ENCODE results near the gene DHRS9.
"Not testable (repeated sequence)": the region's sequence is repeated elsewhere in the genome, so short reads cannot be mapped to it uniquely, and the experiment has no call there.

DHRS9 gene

GRCh38 chr2:169047256-169048250, 21.8 kb upstream of the DHRS9 start:
- TF ChIP-seq ZNF274 (IDR thresholded peaks at IDR 0.05; ENCODE audit: low read depth, low read length) = no peak
- H3K4me3 ChIP-seq (ENCODE audit: low read length) = no peak overlapping the region

- no peak for TF ChIP-seq ZNF274 (IDR thresholded peaks at IDR 0.05; ENCODE audit: low read depth, low read length)
- H3K4me3 ChIP-seq (ENCODE audit: low read length) = no peak overlapping the region
These were observed 20.2 kb upstream of the DHRS9 start for GRCh38 chr2:169049142-169049541.

- no peak for TF ChIP-seq ZNF274 (IDR thresholded peaks at IDR 0.05; ENCODE audit: low read depth, low read length)
- no peak overlapping the region for H3K4me3 ChIP-seq (ENCODE audit: low read length)
These were observed 18.7 kb upstream of the DHRS9 start for GRCh38 chr2:169050476-169051240.

DNA sequence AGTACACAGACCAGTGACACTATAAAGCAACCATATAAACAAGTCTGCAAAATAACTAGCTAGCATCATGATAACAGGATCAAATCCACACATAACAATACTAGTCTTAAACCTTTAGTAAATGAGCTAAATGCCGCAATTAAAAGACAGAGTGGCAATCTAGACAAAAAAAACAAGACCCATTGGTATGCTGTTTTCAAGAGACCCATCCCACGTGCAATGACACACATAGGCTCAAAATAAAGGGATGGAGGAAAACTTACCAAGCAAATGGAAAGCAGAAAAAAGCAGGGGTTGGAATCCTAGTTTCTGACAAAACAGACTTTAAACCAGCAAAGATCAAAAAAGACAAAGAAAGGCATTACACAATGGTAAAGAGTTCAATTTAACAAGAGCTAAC, 14.8 kb upstream of the DHRS9 start:
- not testable (repeated sequence) for H3K4me3 ChIP-seq (ENCODE audit: low read length)

- not testable (repeated sequence) for H3K4me3 ChIP-seq (ENCODE audit: low read length)
These were observed 5.2 kb upstream of the DHRS9 start for GRCh38 chr2:169064199-169064598.

- no peak overlapping the region for H3K4me3 ChIP-seq (ENCODE audit: low read length)
- no peak for TF ChIP-seq ZNF274 (IDR thresholded peaks at IDR 0.05; ENCODE audit: low read depth, low read length)
These were observed 3.9 kb upstream of the DHRS9 start for GRCh38 chr2:169065422-169065821.

DNA sequence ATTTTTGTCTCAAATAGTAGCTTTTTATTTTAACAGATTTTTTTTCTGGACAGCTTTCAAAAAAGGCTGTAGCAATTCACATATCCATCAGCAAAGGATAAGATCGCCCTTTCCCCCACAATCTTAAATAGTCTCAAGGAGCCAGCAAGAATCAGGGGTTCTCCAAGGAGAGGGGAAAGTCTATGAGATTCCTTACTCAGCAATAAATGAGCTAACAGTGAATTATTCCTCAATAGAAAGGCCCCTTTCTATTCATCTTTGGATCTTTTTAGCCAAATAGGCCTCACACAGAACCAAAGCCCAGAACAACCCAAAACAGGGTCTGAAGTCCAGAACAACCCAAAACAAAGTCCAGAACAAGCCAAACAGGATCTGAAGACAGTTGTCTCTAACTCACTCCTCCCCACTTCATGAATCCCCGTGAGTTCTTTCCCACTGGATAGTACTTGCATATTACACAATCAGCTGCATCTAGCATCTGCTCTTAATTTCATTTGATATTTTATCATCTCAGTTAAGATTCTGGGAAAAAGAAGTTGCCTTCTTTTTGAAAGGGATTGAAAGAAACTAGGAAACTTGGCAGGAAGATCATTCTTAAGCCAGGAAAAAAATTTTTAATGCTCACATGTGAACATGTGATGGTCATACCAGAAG, 3.4 kb upstream of the DHRS9 start:
- no peak overlapping the region for H3K4me3 ChIP-seq (ENCODE audit: low read length)
- TF ChIP-seq ZNF274 (IDR thresholded peaks at IDR 0.05; ENCODE audit: low read depth, low read length) = no peak

GRCh38 chr2:169066897-169067296, 2.5 kb upstream of the DHRS9 start:
- TF ChIP-seq ZNF274 (IDR thresholded peaks at IDR 0.05; ENCODE audit: low read depth, low read length) = no peak

GRCh38 chr2:169069833-169070232, 470 bp downstream of the DHRS9 start:
- no peak for TF ChIP-seq ZNF274 (IDR thresholded peaks at IDR 0.05; ENCODE audit: low read depth, low read length)
- no peak overlapping the region for H3K4me3 ChIP-seq (ENCODE audit: low read length)

More at GRCh38 chr2:169066897-169067296, 2.5 kb upstream of the DHRS9 start:
- H3K4me3 ChIP-seq (ENCODE audit: low read length) = no peak overlapping the region

DNA sequence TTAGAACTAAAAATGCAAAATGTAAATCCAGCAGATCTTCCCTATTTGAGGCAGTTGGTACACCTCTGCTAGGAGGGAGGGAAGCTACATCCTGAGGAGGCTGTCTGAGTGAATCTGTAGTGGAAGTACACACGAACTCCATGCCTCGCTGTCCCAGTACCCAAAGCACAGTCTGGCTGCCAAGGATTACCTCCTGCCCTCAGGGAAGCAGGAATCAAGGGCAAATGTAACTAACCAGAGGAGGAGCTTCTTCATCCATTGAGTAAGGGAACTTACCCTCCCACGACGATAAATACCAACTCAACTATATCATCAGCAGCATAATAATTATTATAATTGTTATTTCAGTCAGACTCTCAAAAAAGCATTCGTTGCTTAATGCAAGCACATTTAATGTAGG, 2.1 kb downstream of the DHRS9 start:
- no peak for TF ChIP-seq ZNF274 (IDR thresholded peaks at IDR 0.05; ENCODE audit: low read depth, low read length)
- no peak overlapping the region for H3K4me3 ChIP-seq (ENCODE audit: low read length)

DNA sequence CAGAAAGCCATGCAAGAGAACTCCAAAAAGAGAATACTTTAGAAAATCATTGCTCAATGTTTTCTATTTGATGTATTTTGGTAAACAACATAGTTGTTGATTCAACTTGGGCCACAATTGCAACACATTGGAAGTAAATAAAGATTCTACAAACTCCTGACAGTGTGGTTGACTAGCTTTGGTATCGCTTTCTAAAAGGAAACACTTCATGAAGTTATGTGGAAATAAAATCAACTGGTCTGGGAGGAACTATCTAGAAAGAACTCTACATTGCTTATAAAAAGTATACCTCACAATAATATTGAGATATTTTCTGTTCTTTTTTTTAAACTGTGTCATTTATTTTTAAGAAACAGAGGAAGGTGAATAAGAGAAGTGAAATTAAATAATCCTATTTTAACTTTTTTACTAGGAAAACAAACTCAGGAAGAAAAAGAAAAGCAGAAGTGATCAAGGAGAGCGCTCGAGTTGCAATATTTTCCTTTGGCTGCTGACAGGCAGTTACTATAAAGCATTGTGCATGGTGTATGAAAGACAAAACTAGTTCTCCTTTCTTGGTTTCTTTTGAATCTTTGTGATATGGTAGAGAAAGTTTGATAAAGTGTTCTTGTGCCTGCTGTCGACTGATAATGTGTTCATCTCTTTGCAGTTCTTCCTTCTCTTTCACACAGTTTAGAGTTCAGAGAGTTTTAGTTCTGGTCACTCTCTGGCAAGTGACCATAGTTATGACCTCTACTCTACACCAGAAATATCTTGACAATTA, 3.0 kb downstream of the DHRS9 start:
- no peak overlapping the region for H3K4me3 ChIP-seq (ENCODE audit: low read length)
- no peak for TF ChIP-seq ZNF274 (IDR thresholded peaks at IDR 0.05; ENCODE audit: low read depth, low read length)

DNA sequence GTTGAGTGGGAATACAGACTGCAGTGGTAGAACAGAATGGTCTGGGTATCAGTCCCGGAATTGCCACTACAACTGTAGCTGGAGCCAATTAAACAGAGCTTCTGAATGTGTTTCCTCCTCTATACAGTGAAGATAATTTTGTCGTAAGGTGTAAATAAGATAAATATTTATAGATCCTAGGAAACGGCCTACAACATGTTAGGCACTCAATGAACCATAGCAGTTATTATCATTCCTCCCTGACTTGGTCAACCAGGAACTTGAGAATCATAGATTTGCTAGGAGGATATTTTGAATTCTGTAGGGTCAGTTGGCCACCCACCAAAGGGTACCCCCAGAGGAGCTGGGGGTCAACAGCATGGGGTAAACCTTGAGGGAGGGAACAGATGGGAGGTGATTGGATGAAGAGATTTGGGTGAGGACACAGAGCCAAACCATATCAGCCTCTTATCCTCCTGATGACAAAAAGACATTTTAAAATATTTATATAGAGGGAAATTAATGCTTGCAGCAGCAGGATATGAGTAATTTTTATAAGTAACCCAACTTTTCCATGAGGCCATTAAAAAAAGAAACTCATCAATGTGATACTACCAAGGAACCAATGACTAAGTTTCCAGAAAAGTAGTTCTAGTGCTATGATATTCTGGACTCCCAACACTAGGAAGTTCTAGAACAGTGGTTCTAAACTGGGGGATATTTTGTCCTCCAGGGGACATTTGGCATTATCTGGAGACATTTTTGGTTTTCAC, 4.0 kb downstream of the DHRS9 start:
- H3K4me3 ChIP-seq (ENCODE audit: low read length) = no peak overlapping the region

More for the DNA sequence above, 4.0 kb downstream of the DHRS9 start:
- TF ChIP-seq ZNF274 (IDR thresholded peaks at IDR 0.05; ENCODE audit: low read depth, low read length) = no peak

All from GM08714 (cell line).